Ishikawa (cell line): ENCODE results near the gene ARL8B.

Experiments used
- CEBPB ChIP-seq: IDR thresholded peaks from 2 replicates; pipeline ENCODE4 v1.6.1; 2012
- CREB1 ChIP-seq: IDR thresholded peaks from 2 replicates; pipeline ENCODE4 v1.6.1; 2012; ENCODE audit warnings: low read depth
- EGR1 ChIP-seq: IDR thresholded peaks from 2 replicates; pipeline ENCODE4 v1.6.1; 2012
- EP300 ChIP-seq: IDR thresholded peaks from 2 replicates; pipeline ENCODE4 v1.6.1; 2012; ENCODE audit warnings: borderline replicate concordance
- FOXM1 ChIP-seq: IDR thresholded peaks from 2 replicates; pipeline ENCODE4 v1.6.1; 2012; ENCODE audit warnings: low read depth, borderline replicate concordance
- MAX ChIP-seq: IDR thresholded peaks from 2 replicates; pipeline ENCODE4 v1.6.1; 2012
- RAD21 ChIP-seq: IDR thresholded peaks from 2 replicates; pipeline ENCODE4 v1.6.1; 2012; ENCODE audit warnings: low read depth
- REST ChIP-seq: IDR thresholded peaks from 2 replicates; pipeline ENCODE4 v1.6.1; 2012; ENCODE audit warnings: low read depth, mild to moderate bottlenecking
- TAF1 ChIP-seq: IDR thresholded peaks from 2 replicates; pipeline ENCODE4 v1.6.1; 2012; ENCODE audit warnings: low read depth, mild to moderate bottlenecking
- TCF12 ChIP-seq: IDR thresholded peaks from 2 replicates; pipeline ENCODE4 v1.6.1; 2012; ENCODE audit warnings: low read depth
- YY1 ChIP-seq: IDR thresholded peaks from 2 replicates; pipeline ENCODE4 v1.6.1; 2012; ENCODE audit warnings: low read depth

GRCh38 chr3:5160321-5160720 is 38.2 kb downstream of the ARL8B start:
- TF ChIP-seq YY1, result no peak
- TF ChIP-seq TCF12, result no peak
- no peak for TF ChIP-seq EP300
- TF ChIP-seq REST, result no peak
- no peak for TF ChIP-seq RAD21
- no peak for TF ChIP-seq CREB1
- no peak for TF ChIP-seq MAX
- TF ChIP-seq TAF1, result no peak
- TF ChIP-seq FOXM1, result no peak
- TF ChIP-seq EGR1, result no peak
- no peak for TF ChIP-seq CEBPB
